HepG2 (cell line): ENCODE data around the gene ELMO2. TPM values are rescaled to one million over a fixed set of nuclear protein-coding genes. Genes with fewer than 3 reads are reported as not detected.

ENCODE experiments used
- BCLAF1 ChIP-seq: fragments of 450-650 bp; IDR thresholded peaks from 2 replicates; pipeline ENCODE4 v1.6.1; 2017; ENCODE audit warnings: mild to moderate bottlenecking
- DDIT3 ChIP-seq: sonication (generic); formaldehyde crosslinking; IDR thresholded peaks from 2 replicates; pipeline ENCODE4 v1.4.0; 2020; ENCODE audit warnings: mild to moderate bottlenecking, missing genetic modification reagents
- HDAC1 ChIP-seq: sonication (generic); formaldehyde crosslinking; IDR thresholded peaks from 2 replicates; pipeline ENCODE4 v1.5.1; 2020; ENCODE audit warnings: mild to moderate bottlenecking, missing genetic modification reagents
- HHEX ChIP-seq: IDR thresholded peaks from 2 replicates; pipeline ENCODE4 v1.6.1; 2016; ENCODE audit warnings: control low read depth
- IRF1 ChIP-seq: sonication (generic); formaldehyde crosslinking; IDR thresholded peaks from 2 replicates; pipeline ENCODE4 v1.4.0; 2020; ENCODE audit warnings: low read depth, mild to moderate bottlenecking, missing genetic modification reagents
- ISL2 ChIP-seq: sonication (generic); formaldehyde crosslinking; IDR thresholded peaks from 2 replicates; pipeline ENCODE4 v1.5.0; 2020; ENCODE audit warnings: missing genetic modification reagents
- JUNB ChIP-seq: sonication (generic); formaldehyde crosslinking; IDR thresholded peaks from 2 replicates; pipeline ENCODE4 v1.8.0; 2022; ENCODE audit warnings: missing genetic modification reagents, mild to moderate bottlenecking, borderline replicate concordance
- KAT2B ChIP-seq: fragments of 150-350 bp; IDR thresholded peaks from 2 replicates; pipeline ENCODE4 v1.6.1; 2014; ENCODE audit warnings: low read depth, low read length, borderline replicate concordance
- KDM4B ChIP-seq: sonication (generic); formaldehyde crosslinking; IDR thresholded peaks from 2 replicates; pipeline ENCODE4 v1.4.0; 2020; ENCODE audit warnings: missing genetic modification reagents
- MYC ChIP-seq: sonication (generic); formaldehyde crosslinking; IDR thresholded peaks from 2 replicates; pipeline ENCODE4 v1.9.0; 2021; ENCODE audit warnings: missing genetic modification reagents, borderline replicate concordance
- NR1H2 ChIP-seq: sonication (generic); formaldehyde crosslinking; IDR thresholded peaks from 2 replicates; pipeline ENCODE4 v1.8.1; 2022; ENCODE audit warnings: low read depth, missing genetic modification reagents, borderline replicate concordance
- PITX1 ChIP-seq: sonication (generic); formaldehyde crosslinking; IDR thresholded peaks from 2 replicates; pipeline ENCODE4 v1.5.1; 2020; ENCODE audit warnings: mild to moderate bottlenecking, missing genetic modification reagents
- PRDM15 ChIP-seq: sonication (generic); formaldehyde crosslinking; IDR thresholded peaks from 2 replicates; pipeline ENCODE4 v1.4.0; 2020; ENCODE audit warnings: missing genetic modification reagents
- RELA ChIP-seq: sonication (generic); formaldehyde crosslinking; IDR thresholded peaks from 2 replicates; pipeline ENCODE4 v1.4.0; 2020; ENCODE audit warnings: missing genetic modification reagents
- ZBTB38 ChIP-seq: sonication (generic); formaldehyde crosslinking; IDR thresholded peaks from 2 replicates; pipeline ENCODE4 v1.5.1; 2020; ENCODE audit warnings: mild to moderate bottlenecking, missing genetic modification reagents
- ZNF292 ChIP-seq: sonication (generic); formaldehyde crosslinking; IDR thresholded peaks from 2 replicates; pipeline ENCODE4 v1.8.1; 2022; ENCODE audit warnings: mild to moderate bottlenecking, low read depth, missing genetic modification reagents, borderline replicate concordance
- ZNF547 ChIP-seq: sonication (generic); formaldehyde crosslinking; IDR thresholded peaks from 2 replicates; pipeline ENCODE4 v1.5.1; 2020; ENCODE audit warnings: mild to moderate bottlenecking, missing genetic modification reagents
- ZNF629 ChIP-seq: sonication (generic); formaldehyde crosslinking; conservative IDR thresholded peaks from 2 replicates; pipeline ENCODE4 v1.5.0; 2020; ENCODE audit warnings: missing genetic modification reagents
- ZNF644 ChIP-seq: IDR thresholded peaks from 2 replicates; pipeline ENCODE4 v1.6.1; 2016; ENCODE audit warnings: low read depth
- ZNF674 ChIP-seq: sonication (generic); formaldehyde crosslinking; IDR thresholded peaks from 2 replicates; pipeline ENCODE4 v1.5.0; 2020; ENCODE audit warnings: low read depth, mild to moderate bottlenecking, missing genetic modification reagents
- ZNF678 ChIP-seq: sonication (generic); formaldehyde crosslinking; IDR thresholded peaks from 2 replicates; pipeline ENCODE4 v1.4.0; 2020; ENCODE audit warnings: mild to moderate bottlenecking, missing genetic modification reagents
- ZNF691 ChIP-seq: sonication (generic); formaldehyde crosslinking; IDR thresholded peaks from 2 replicates; pipeline ENCODE4 v1.4.0; 2020; ENCODE audit warnings: missing genetic modification reagents, low read depth, mild to moderate bottlenecking, borderline replicate concordance
- ZSCAN20 ChIP-seq: sonication (generic); formaldehyde crosslinking; IDR thresholded peaks from 2 replicates; pipeline ENCODE4 v1.4.0; 2020; ENCODE audit warnings: missing genetic modification reagents, mild to moderate bottlenecking, borderline replicate concordance
- polyA plus RNA-seq, 8 experiments: library from polyadenylated mRNA; depleted of rRNA in 3 of 8; stranded (reverse) in 7 of 8; unstranded in 1 of 8; fragments of >200 nt; fragmentation: Illumina TruSeq in 4 of 8; extraction: Trizol in 4 of 8; gene quantifications; 2 replicates each; pipeline versions ENCODE4 v1.2.1 to v1.2.3, GENCODE V29; 2011 to 2016; ENCODE audit warnings: low read depth in 4 of 8, missing spikeins in 1 of 8, mixed read lengths in 1 of 8; ENCODE audit not compliant: insufficient read depth in 1 of 8
- total RNA-seq, 5 experiments: library from RNA; depleted of rRNA; stranded (reverse); fragments of >200 nt; fragmentation: Illumina TruSeq; extraction: Trizol; gene quantifications; 2 replicates each; pipeline ENCODE4 v1.2.3, GENCODE V29; 2016; ENCODE audit warnings: low read depth in 1 of 5

ELMO2 gene
- total and polyA plus RNA-seq, 2 of the 13 experiments (the other 11 are each of a cell fraction or from before 2014, with no cell fraction given): 30.6 to 35.7 TPM

- TF ChIP-seq ZNF691: no peak
- TF ChIP-seq NR1H2 (CRISPR knock-in tag): no peak
- TF ChIP-seq MYC: 0 out of 2 replicates have a peak, but pooled peaks have one; percentile 20
- TF ChIP-seq ZNF629 (CRISPR knock-in tag): 0 out of 2 replicates have a peak, but pooled peaks have one; percentile 12
- no peak for TF ChIP-seq IRF1
- TF ChIP-seq ZNF674 (CRISPR knock-in tag): no peak
- no peak for TF ChIP-seq KAT2B
- TF ChIP-seq PRDM15: no peak
- TF ChIP-seq BCLAF1: no peak
- TF ChIP-seq HDAC1 (CRISPR knock-in tag): no peak
- TF ChIP-seq ZNF644 (CRISPR knock-in tag): no peak
- no peak for TF ChIP-seq ZNF547 (CRISPR knock-in tag)
- TF ChIP-seq ZBTB38 (CRISPR knock-in tag): no peak
- TF ChIP-seq ZNF678 (CRISPR knock-in tag): no peak
- no peak for TF ChIP-seq KDM4B (CRISPR knock-in tag)
- 0 out of 2 replicates have a peak, but pooled peaks have one; percentile 14 for TF ChIP-seq ISL2 (CRISPR knock-in tag)
- TF ChIP-seq ZSCAN20 (CRISPR knock-in tag): 0 out of 2 replicates have a peak, but pooled peaks have one; percentile 26
- TF ChIP-seq RELA (CRISPR knock-in tag): no peak
- 0 out of 2 replicates have a peak, but pooled peaks have one; percentile 24 for TF ChIP-seq PITX1 (CRISPR knock-in tag)
- TF ChIP-seq HHEX: no peak
- TF ChIP-seq JUNB (CRISPR knock-in tag): no peak
- peak; percentile 61; the same call in 1 of the 2 replicates for TF ChIP-seq ZNF292 (CRISPR knock-in tag)
- no peak for TF ChIP-seq DDIT3 (CRISPR knock-in tag)
Measured at GRCh38 chr20:46343348-46343974, 63.0 kb downstream of the ELMO2 start (continued).
